ENCODE results near the gene ATP10A.

DNA sequence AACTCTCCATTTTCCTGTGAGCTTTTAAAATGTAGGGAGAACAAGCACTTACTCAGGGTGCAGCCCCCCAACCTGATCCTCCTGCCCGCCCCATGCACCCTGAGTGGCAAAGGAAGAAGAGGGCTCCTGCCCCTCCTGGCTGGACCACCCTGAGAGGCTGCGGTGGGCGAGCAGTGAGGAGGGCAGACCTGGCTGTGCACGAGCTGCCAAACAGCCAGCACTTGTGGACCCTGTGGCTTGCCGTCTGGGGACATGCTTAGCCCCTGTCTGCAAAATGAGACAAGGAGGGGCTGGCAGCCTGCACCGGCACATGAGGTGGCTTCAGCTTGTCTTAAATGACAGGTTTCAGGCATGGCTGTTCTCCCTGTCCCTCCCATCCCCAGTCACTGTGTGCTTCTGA is 18.6 kb downstream of the ATP10A start:
- TF ChIP-seq, protein P1, sequence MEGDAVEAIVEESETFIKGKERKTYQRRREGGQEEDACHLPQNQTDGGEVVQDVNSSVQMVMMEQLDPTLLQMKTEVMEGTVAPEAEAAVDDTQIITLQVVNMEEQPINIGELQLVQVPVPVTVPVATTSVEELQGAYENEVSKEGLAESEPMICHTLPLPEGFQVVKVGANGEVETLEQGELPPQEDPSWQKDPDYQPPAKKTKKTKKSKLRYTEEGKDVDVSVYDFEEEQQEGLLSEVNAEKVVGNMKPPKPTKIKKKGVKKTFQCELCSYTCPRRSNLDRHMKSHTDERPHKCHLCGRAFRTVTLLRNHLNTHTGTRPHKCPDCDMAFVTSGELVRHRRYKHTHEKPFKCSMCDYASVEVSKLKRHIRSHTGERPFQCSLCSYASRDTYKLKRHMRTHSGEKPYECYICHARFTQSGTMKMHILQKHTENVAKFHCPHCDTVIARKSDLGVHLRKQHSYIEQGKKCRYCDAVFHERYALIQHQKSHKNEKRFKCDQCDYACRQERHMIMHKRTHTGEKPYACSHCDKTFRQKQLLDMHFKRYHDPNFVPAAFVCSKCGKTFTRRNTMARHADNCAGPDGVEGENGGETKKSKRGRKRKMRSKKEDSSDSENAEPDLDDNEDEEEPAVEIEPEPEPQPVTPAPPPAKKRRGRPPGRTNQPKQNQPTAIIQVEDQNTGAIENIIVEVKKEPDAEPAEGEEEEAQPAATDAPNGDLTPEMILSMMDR (IDR thresholded peaks at IDR 0.05): no peak
- no peak for TF ChIP-seq POLR2AphosphoS5 (IDR thresholded peaks at IDR 0.05)
